ENCODE data around the gene ACY1.

Gene ACY1

DNA sequence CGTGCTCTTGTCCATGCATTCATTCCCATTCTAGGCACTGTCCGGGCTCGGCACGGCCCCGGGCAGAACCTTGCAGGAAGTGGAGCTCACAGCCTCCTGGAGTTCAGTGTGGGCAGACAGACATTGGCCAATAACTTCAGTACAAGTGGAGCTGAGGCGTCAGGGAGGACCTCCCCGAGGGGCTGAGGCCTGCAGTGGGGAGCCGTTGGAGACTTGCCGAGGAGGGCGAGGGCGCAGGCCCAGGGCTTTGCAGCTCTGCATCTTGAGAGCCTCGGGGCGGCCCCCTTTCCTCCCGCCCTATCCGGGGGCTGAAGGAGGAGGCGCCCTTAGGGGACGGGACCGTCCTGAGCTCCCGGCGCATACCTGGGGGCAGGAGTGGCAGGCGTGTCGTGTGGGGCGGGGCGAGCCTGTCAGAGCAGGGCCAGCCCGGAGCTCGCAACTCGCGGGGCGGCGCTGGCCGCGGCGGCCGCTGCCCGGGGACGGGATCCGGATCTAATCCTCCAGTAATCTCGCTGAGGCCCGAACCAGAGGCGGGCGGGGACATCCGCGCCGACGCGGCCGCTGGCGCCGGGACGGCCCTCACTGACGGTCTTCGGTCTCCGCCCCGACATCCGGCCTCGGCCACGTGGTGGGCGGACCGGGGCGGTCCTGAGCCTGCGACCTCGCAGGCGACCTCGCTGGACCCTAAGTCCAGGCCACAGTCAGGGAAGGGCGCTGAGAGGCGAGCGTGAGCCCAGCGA lies at the start of gene ACY1 (continued):
- TF ChIP-seq ZBTB8A (tag by site-specific recombination; IDR thresholded peaks at IDR 0.05) = peak; percentile 59
- no peak for TF ChIP-seq ZNF514 (tag by site-specific recombination; IDR thresholded peaks at IDR 0.05)
- TF ChIP-seq, protein P1, sequence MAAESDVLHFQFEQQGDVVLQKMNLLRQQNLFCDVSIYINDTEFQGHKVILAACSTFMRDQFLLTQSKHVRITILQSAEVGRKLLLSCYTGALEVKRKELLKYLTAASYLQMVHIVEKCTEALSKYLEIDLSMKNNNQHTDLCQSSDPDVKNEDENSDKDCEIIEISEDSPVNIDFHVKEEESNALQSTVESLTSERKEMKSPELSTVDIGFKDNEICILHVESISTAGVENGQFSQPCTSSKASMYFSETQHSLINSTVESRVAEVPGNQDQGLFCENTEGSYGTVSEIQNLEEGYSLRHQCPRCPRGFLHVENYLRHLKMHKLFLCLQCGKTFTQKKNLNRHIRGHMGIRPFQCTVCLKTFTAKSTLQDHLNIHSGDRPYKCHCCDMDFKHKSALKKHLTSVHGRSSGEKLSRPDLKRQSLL (tag by site-specific recombination; IDR thresholded peaks at IDR 0.05) = no peak
- no peak for TF ChIP-seq ZNF23 (tag by site-specific recombination; IDR thresholded peaks at IDR 0.05; ENCODE audit: borderline replicate concordance)
- TF ChIP-seq EGR2 (tag by site-specific recombination; IDR thresholded peaks at IDR 0.05; ENCODE audit: low read depth) = peak; percentile 29
- no peak for TF ChIP-seq ZNF391 (tag by site-specific recombination; IDR thresholded peaks at IDR 0.05; ENCODE audit: borderline replicate concordance, low read depth)
- no peak for TF ChIP-seq YY1 (tag by site-specific recombination; IDR thresholded peaks at IDR 0.05)
- TF ChIP-seq, protein P2, sequence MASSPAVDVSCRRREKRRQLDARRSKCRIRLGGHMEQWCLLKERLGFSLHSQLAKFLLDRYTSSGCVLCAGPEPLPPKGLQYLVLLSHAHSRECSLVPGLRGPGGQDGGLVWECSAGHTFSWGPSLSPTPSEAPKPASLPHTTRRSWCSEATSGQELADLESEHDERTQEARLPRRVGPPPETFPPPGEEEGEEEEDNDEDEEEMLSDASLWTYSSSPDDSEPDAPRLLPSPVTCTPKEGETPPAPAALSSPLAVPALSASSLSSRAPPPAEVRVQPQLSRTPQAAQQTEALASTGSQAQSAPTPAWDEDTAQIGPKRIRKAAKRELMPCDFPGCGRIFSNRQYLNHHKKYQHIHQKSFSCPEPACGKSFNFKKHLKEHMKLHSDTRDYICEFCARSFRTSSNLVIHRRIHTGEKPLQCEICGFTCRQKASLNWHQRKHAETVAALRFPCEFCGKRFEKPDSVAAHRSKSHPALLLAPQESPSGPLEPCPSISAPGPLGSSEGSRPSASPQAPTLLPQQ (tag by site-specific recombination; IDR thresholded peaks at IDR 0.05) = 0 out of 2 replicates have a peak, but pooled peaks have one; percentile 24
- TF ChIP-seq KLF8 (tag by site-specific recombination; IDR thresholded peaks at IDR 0.05) = peak; percentile 84
- TF ChIP-seq, protein P3, sequence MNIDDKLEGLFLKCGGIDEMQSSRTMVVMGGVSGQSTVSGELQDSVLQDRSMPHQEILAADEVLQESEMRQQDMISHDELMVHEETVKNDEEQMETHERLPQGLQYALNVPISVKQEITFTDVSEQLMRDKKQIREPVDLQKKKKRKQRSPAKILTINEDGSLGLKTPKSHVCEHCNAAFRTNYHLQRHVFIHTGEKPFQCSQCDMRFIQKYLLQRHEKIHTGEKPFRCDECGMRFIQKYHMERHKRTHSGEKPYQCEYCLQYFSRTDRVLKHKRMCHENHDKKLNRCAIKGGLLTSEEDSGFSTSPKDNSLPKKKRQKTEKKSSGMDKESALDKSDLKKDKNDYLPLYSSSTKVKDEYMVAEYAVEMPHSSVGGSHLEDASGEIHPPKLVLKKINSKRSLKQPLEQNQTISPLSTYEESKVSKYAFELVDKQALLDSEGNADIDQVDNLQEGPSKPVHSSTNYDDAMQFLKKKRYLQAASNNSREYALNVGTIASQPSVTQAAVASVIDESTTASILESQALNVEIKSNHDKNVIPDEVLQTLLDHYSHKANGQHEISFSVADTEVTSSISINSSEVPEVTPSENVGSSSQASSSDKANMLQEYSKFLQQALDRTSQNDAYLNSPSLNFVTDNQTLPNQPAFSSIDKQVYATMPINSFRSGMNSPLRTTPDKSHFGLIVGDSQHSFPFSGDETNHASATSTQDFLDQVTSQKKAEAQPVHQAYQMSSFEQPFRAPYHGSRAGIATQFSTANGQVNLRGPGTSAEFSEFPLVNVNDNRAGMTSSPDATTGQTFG (tag by site-specific recombination; IDR thresholded peaks at IDR 0.05; ENCODE audit: borderline replicate concordance) = no peak
- TF ChIP-seq, protein P4, sequence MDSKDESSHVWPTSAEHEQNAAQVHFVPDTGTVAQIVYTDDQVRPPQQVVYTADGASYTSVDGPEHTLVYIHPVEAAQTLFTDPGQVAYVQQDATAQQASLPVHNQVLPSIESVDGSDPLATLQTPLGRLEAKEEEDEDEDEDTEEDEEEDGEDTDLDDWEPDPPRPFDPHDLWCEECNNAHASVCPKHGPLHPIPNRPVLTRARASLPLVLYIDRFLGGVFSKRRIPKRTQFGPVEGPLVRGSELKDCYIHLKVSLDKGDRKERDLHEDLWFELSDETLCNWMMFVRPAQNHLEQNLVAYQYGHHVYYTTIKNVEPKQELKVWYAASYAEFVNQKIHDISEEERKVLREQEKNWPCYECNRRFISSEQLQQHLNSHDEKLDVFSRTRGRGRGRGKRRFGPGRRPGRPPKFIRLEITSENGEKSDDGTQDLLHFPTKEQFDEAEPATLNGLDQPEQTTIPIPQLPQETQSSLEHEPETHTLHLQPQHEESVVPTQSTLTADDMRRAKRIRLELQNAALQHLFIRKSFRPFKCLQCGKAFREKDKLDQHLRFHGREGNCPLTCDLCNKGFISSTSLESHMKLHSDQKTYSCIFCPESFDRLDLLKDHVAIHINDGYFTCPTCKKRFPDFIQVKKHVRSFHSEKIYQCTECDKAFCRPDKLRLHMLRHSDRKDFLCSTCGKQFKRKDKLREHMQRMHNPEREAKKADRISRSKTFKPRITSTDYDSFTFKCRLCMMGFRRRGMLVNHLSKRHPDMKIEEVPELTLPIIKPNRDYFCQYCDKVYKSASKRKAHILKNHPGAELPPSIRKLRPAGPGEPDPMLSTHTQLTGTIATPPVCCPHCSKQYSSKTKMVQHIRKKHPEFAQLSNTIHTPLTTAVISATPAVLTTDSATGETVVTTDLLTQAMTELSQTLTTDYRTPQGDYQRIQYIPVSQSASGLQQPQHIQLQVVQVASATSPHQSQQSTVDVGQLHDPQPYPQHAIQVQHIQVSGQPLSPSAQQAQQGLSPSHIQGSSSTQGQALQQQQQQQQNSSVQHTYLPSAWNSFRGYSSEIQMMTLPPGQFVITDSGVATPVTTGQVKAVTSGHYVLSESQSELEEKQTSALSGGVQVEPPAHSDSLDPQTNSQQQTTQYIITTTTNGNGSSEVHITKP (tag by site-specific recombination; IDR thresholded peaks at IDR 0.05) = no peak
- no peak for TF ChIP-seq ZNF157 (tag by site-specific recombination; IDR thresholded peaks at IDR 0.05)
- TF ChIP-seq, protein P5, sequence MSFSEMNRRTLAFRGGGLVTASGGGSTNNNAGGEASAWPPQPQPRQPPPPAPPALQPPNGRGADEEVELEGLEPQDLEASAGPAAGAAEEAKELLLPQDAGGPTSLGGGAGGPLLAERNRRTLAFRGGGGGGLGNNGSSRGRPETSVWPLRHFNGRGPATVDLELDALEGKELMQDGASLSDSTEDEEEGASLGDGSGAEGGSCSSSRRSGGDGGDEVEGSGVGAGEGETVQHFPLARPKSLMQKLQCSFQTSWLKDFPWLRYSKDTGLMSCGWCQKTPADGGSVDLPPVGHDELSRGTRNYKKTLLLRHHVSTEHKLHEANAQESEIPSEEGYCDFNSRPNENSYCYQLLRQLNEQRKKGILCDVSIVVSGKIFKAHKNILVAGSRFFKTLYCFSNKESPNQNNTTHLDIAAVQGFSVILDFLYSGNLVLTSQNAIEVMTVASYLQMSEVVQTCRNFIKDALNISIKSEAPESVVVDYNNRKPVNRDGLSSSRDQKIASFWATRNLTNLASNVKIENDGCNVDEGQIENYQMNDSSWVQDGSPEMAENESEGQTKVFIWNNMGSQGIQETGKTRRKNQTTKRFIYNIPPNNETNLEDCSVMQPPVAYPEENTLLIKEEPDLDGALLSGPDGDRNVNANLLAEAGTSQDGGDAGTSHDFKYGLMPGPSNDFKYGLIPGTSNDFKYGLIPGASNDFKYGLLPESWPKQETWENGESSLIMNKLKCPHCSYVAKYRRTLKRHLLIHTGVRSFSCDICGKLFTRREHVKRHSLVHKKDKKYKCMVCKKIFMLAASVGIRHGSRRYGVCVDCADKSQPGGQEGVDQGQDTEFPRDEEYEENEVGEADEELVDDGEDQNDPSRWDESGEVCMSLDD (tag by site-specific recombination; IDR thresholded peaks at IDR 0.05) = 0 out of 2 replicates have a peak, but pooled peaks have one; percentile 33
- TF ChIP-seq ZNF792 (tag by site-specific recombination; IDR thresholded peaks at IDR 0.05) = no peak
- peak; percentile 54; the same call in 1 of the 2 replicates for TF ChIP-seq ZNF335 (tag by site-specific recombination; conservative IDR thresholded peaks at IDR 0.05)
- TF ChIP-seq ZNF707 (tag by site-specific recombination; IDR thresholded peaks at IDR 0.05) = no peak
- no peak for TF ChIP-seq REPIN1 (tag by site-specific recombination; IDR thresholded peaks at IDR 0.05; ENCODE audit: low read depth)
- no peak for TF ChIP-seq ZNF596 (tag by site-specific recombination; IDR thresholded peaks at IDR 0.05)
- no peak for TF ChIP-seq ZNF184 (tag by site-specific recombination; IDR thresholded peaks at IDR 0.05)
- TF ChIP-seq HOXA7 (CRISPR knock-in tag; IDR thresholded peaks at IDR 0.05; ENCODE audit: borderline replicate concordance) = no peak
- peak; percentile 85 for TF ChIP-seq SP3 (tag by site-specific recombination; IDR thresholded peaks at IDR 0.05)
- no peak for TF ChIP-seq ZNF10 (tag by site-specific recombination; IDR thresholded peaks at IDR 0.05)
- TF ChIP-seq ZBTB20 (tag by site-specific recombination; IDR thresholded peaks at IDR 0.05) = peak; percentile 93
- peak; percentile 85 for TF ChIP-seq SP2 (tag by site-specific recombination; IDR thresholded peaks at IDR 0.05)
- TF ChIP-seq, protein P6, sequence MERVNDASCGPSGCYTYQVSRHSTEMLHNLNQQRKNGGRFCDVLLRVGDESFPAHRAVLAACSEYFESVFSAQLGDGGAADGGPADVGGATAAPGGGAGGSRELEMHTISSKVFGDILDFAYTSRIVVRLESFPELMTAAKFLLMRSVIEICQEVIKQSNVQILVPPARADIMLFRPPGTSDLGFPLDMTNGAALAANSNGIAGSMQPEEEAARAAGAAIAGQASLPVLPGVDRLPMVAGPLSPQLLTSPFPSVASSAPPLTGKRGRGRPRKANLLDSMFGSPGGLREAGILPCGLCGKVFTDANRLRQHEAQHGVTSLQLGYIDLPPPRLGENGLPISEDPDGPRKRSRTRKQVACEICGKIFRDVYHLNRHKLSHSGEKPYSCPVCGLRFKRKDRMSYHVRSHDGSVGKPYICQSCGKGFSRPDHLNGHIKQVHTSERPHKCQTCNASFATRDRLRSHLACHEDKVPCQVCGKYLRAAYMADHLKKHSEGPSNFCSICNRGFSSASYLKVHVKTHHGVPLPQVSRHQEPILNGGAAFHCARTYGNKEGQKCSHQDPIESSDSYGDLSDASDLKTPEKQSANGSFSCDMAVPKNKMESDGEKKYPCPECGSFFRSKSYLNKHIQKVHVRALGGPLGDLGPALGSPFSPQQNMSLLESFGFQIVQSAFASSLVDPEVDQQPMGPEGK (tag by site-specific recombination; IDR thresholded peaks at IDR 0.05) = peak; percentile 62

Measured in HEK293 (cell line).